Erythroblast (primary cell): ENCODE results near the gene MTFR2.

Source experiments
- GATA1 ChIP-seq: IDR thresholded peaks from 2 replicates; pipeline ENCODE4 v1.6.1; 2011; ENCODE audit warnings: low read depth, mild to moderate bottlenecking, control low read depth, low read length, moderate library complexity
- POLR2A ChIP-seq: IDR thresholded peaks from 2 replicates; pipeline ENCODE4 v1.6.1; 2011; ENCODE audit warnings: mild to moderate bottlenecking, low read length

- no peak for TF ChIP-seq POLR2A
- TF ChIP-seq GATA1 = no peak
Measured at GRCh38 chr6:136209496-136209895, 40.6 kb downstream of the MTFR2 start.
